Osteoblast (primary cell): ENCODE results near the gene AIP. TPM values are rescaled to one million over a fixed set of nuclear protein-coding genes. Genes with fewer than 3 reads are reported as not detected.

ENCODE experiments used
- DNase-seq: peaks from one replicate; pipeline ENCODE4 v3.0.0; 2011; ENCODE audit warnings: low spot score, mixed read lengths; ENCODE audit not compliant: insufficient read length; ENCODE audit errors: missing footprints
- H2AFZ ChIP-seq: 2 replicates; pipeline ENCODE4 v1.6.0; 2011; ENCODE audit warnings: mild to moderate bottlenecking, low read length
- H3K27ac ChIP-seq: 2 replicates; pipeline ENCODE4 v1.5.1; 2011; ENCODE audit warnings: mild to moderate bottlenecking, low read depth, low read length, moderate library complexity
- H3K27me3 ChIP-seq: 2 replicates; pipeline ENCODE4 v1.6.0; 2012; ENCODE audit warnings: mild to moderate bottlenecking, control low read depth, inconsistent platforms, low read length, moderate library complexity; ENCODE audit not compliant: insufficient read depth
- H3K36me3 ChIP-seq: 2 replicates; pipeline ENCODE4 v1.5.1; 2011; ENCODE audit warnings: mild to moderate bottlenecking, low read length, control low read depth, moderate library complexity; ENCODE audit not compliant: insufficient read depth
- H3K4me1 ChIP-seq: 2 replicates; pipeline ENCODE4 v1.5.1; 2011; ENCODE audit warnings: mild to moderate bottlenecking, low read length, control low read depth, moderate library complexity; ENCODE audit not compliant: insufficient read depth
- H3K4me2 ChIP-seq: 2 replicates; pipeline ENCODE4 v1.6.0; 2011; ENCODE audit warnings: mild to moderate bottlenecking, low read length; ENCODE audit not compliant: insufficient read depth
- H3K4me3 ChIP-seq: fragments of 200-600 bp; sonication (generic); 3 replicates; pipeline ENCODE4 v1.5.1; 2012; ENCODE audit warnings: mild to moderate bottlenecking, low read length, inconsistent platforms; ENCODE audit not compliant: insufficient read depth
- H3K79me2 ChIP-seq: 2 replicates; pipeline ENCODE4 v1.6.0; 2012; ENCODE audit warnings: mild to moderate bottlenecking, low read length, control low read depth, inconsistent platforms; ENCODE audit not compliant: insufficient read depth
- H3K9me3 ChIP-seq: 2 replicates; pipeline ENCODE4 v1.5.1; 2011; ENCODE audit warnings: low read depth, low read length, control low read depth
- H4K20me1 ChIP-seq: 2 replicates; pipeline ENCODE4 v1.6.0; 2012; ENCODE audit warnings: mild to moderate bottlenecking, low read length, control low read depth; ENCODE audit not compliant: insufficient read depth
- total RNA-seq: library from RNA; depleted of rRNA; stranded (reverse); fragments of >200 nt; gene quantifications from 2 replicates; pipeline ENCODE4 v1.2.3, GENCODE V29; 2012
- TF ChIP-seq, protein P1 (sequence below): IDR thresholded peaks from 2 replicates; pipeline ENCODE4 v1.5.1; 2011; ENCODE audit warnings: mild to moderate bottlenecking, low read depth, low read length, moderate library complexity; ENCODE audit errors: extremely low read depth

The AIP gene
- total RNA-seq, 1 donor: 71.3 TPM

DNA sequence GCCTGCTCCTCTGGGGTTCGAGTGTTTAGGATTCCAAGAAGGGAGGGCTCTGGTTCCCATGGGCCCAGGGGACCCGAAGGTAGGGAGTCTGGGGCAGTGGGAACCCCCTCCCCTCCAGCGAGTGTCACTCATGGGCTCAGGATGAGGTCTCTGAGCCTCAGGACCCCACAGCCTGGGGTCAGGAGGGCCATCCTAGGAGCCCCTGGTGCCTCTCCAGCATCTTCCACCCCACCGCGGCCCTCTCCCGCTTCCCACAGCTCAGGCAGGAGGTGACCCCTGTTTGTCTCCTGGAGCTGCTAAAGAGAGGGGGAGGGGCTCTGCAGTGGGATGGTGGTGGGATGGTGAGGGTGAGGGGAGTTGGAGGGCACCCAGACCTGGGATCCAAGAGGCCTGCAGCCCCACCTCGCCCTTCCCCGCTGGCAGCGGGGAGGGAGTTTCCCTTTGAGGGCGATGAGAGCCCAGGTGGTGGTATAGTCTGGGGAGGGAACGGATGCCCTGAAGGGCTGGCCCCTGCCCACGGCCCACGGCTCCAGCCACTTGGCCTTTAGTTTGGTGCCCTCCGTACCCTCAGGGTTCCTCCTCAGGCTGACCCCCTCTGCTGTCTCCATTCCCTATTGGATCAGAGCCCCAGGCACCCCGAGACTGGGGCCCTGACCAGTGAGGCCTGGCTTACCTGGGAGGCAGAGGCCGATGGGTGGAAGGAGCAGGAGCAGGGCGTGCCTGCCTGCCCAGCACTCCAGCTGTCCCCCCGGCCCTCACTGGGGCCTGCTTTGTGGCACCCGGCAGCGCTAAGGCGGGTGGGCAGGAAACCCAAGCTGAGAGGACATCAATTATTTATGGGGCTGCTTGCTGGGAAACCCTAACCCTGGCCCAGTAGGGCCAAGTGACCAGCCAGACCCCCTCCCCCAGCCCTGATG, 28.8 kb upstream of the AIP start:
- DNase-seq: peak; percentile 83
- H3K27ac ChIP-seq: no peak overlapping the region
- H3K79me2 ChIP-seq: no peaks in the 10 kb centered on the region
- H2AFZ ChIP-seq: no peak overlapping the region
- no peak overlapping the region for H3K4me2 ChIP-seq
- H3K9me3 ChIP-seq: no peaks in the 10 kb centered on the region
- no peaks in the 10 kb centered on the region for H3K4me1 ChIP-seq
- TF ChIP-seq, protein P1, sequence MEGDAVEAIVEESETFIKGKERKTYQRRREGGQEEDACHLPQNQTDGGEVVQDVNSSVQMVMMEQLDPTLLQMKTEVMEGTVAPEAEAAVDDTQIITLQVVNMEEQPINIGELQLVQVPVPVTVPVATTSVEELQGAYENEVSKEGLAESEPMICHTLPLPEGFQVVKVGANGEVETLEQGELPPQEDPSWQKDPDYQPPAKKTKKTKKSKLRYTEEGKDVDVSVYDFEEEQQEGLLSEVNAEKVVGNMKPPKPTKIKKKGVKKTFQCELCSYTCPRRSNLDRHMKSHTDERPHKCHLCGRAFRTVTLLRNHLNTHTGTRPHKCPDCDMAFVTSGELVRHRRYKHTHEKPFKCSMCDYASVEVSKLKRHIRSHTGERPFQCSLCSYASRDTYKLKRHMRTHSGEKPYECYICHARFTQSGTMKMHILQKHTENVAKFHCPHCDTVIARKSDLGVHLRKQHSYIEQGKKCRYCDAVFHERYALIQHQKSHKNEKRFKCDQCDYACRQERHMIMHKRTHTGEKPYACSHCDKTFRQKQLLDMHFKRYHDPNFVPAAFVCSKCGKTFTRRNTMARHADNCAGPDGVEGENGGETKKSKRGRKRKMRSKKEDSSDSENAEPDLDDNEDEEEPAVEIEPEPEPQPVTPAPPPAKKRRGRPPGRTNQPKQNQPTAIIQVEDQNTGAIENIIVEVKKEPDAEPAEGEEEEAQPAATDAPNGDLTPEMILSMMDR: no peak
- H3K4me3 ChIP-seq: no peak overlapping the region
- H3K27me3 ChIP-seq: peaks cover 3% of the 10 kb centered on the region
- no peaks in the 10 kb centered on the region for H3K36me3 ChIP-seq
- H4K20me1 ChIP-seq: no peaks in the 10 kb centered on the region

DNA sequence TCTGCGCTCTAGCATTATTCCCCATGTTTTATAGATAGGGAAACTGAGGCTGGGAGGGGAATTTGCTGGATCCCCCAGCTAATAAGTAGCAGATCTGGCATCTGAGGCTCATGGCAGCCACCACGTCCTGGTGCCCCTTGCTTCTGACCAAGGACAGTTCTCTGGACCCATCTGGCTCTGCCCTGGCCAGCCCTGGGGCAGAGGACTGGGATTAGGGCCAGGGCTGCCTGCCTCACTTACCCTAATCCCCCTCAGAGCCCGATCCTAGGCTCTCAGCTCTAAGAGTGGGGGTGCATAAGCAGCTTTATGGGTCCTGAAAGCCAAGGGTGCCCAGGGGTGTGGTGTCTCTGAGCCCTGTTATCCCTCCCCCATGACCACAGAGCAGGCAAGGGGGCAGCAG, 27.8 kb upstream of the AIP start, which contains the start of gene CABP4:
TSS of gene CABP4 (plus strand) at position 301 of the 400 bp plus-strand sequence. CDS start at position 371, 70 bp downstream.
- Histone ChIP-seq H3K27me3 (no peaks in the 10 kb centered on the region), H4K20me1 (no peaks in the 10 kb centered on the region), H3K4me1 (no peaks in the 10 kb centered on the region), H3K4me2 (no peak within 1 kb of the TSS), H3K36me3 (no peaks in the 10 kb centered on the region), H3K27ac (no peak within 1 kb of the TSS), H2AFZ (no peak within 1 kb of the TSS), H3K9me3 (no peaks in the 10 kb centered on the region), H3K4me3 (no peak within 1 kb of the TSS), H3K79me2 (no peaks in the 10 kb centered on the region)
- peak; percentile 67 for DNase-seq
- TF ChIP-seq, protein P1: no peak

DNA sequence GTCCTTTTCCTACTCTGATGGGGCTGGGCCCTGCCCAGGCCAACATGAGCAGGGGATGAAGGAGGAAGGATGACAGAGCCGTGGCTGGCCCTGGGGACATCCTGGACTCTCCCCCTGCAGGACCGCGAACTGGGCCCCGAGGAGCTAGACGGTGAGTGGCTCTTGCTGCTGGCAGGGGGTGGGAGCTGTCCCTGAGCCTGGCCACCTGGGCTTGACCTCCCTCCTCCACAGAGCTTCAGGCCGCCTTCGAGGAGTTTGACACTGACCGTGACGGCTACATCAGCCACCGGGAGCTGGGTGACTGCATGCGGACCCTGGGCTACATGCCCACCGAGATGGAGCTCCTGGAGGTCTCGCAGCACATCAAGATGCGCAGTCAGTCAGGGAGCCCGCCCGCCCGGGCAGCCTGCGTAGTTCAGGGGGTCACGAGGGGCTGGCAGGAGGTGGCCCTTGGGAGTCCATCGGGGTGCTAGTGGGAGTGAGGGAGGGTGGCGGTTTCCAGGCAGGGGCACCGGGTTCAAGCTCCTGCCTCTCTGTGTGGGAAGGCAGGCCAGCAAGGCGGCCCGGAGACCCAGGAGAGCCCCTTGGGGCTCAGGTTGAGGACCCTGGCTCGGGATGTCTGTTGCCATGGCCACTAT, 26.6 kb upstream of the AIP start:
- Histone ChIP-seq H3K27me3 (peaks cover 2% of the 10 kb centered on the region), H3K4me2 (no peak overlapping the region), H3K9me3 (no peaks in the 10 kb centered on the region), H3K79me2 (no peaks in the 10 kb centered on the region), H3K36me3 (no peaks in the 10 kb centered on the region), H3K4me1 (no peaks in the 10 kb centered on the region), H3K4me3 (no peak overlapping the region), H2AFZ (no peak overlapping the region), H4K20me1 (no peaks in the 10 kb centered on the region), H3K27ac (no peak overlapping the region)
- DNase-seq: peak; percentile 69
- TF ChIP-seq, protein P1: no peak

DNA sequence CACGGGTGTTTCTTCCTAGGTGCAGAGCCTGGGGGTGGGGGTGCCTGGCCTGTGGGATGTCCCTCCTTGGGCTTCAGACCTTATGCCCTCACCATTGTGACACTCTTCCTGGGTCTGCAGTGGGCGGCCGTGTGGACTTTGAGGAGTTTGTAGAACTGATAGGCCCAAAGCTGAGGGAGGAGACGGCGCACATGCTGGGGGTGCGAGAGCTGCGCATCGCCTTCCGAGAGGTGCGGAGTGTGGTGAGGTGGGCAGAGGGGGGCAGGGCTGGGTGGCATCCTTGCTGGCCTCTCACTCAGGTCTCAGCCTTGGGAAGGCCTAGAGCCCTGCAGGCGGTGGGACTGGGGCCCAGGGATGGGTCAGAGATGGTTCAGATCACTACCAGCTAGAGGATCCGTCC, 25.4 kb upstream of the AIP start:
- no peaks in the 10 kb centered on the region for H3K36me3 ChIP-seq
- no peaks in the 10 kb centered on the region for H3K4me1 ChIP-seq
- H4K20me1 ChIP-seq: no peaks in the 10 kb centered on the region
- no peaks in the 10 kb centered on the region for H3K9me3 ChIP-seq
- no peak overlapping the region for H3K4me3 ChIP-seq
- TF ChIP-seq, protein P1: no peak
- peak; percentile 59 for DNase-seq
- H3K27ac ChIP-seq: no peak overlapping the region
- no peaks in the 10 kb centered on the region for H3K79me2 ChIP-seq
- H3K4me2 ChIP-seq: no peak overlapping the region
- H2AFZ ChIP-seq: no peak overlapping the region
- H3K27me3 ChIP-seq: peaks cover 3% of the 10 kb centered on the region
